Measurements from ENCODE around the gene TRMT11.

DNA sequence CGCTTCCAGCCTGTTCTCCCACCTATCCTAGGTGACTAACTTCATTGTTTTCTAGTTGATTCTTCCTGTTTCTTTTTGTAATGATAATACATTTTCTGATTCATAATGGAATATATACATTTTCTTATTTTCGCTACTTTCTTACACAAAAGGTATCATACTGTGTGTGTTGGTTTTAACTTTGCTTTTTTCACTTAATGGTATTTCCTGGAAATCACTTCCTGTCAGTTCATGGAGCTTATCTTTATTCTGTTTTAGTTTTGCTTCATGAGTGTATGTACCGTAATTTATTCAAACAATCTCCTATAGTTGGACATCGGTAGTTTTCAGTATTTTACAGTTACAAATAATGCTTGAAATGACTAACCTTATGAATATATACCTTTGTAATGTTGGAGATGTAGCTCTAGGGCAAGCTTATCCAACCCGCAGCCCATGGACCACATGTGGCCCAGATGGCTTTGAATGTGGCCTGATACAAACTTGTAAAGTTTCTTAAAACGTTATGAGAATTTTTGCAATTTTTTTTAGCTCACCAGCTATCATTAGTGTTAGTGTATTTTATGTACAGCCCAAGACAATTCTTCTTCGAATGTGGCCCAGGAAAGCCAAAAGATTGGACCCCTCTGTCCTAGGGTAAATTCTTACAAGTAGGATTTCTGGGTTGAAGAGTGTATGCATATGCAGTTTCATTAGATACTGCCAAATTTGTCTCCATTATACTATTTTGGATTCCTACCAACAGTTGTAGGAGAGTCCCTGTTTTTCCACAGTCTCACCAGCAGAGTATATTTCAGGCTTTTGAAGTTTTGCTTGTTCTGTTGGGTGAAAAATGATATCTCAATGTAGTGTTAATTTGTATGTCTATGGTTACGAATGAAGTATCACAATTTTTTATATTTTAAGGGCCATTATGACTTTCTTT lies 16.7 kb downstream of the TRMT11 start:
- TF ChIP-seq, protein P1, sequence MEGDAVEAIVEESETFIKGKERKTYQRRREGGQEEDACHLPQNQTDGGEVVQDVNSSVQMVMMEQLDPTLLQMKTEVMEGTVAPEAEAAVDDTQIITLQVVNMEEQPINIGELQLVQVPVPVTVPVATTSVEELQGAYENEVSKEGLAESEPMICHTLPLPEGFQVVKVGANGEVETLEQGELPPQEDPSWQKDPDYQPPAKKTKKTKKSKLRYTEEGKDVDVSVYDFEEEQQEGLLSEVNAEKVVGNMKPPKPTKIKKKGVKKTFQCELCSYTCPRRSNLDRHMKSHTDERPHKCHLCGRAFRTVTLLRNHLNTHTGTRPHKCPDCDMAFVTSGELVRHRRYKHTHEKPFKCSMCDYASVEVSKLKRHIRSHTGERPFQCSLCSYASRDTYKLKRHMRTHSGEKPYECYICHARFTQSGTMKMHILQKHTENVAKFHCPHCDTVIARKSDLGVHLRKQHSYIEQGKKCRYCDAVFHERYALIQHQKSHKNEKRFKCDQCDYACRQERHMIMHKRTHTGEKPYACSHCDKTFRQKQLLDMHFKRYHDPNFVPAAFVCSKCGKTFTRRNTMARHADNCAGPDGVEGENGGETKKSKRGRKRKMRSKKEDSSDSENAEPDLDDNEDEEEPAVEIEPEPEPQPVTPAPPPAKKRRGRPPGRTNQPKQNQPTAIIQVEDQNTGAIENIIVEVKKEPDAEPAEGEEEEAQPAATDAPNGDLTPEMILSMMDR (IDR thresholded peaks at IDR 0.05; ENCODE audit: insufficient read depth, low read length, poor library complexity, severe bottlenecking): no peak
- TF ChIP-seq EZH2phosphoT487 (conservative IDR thresholded peaks at IDR 0.05; ENCODE audit: low read length): no peak

All from SU-DHL-6 (cell line).